KMS-11 (cell line): ENCODE data around the gene RAD52.

ENCODE experiments used
- H2AFZ ChIP-seq: fragments of 200-600 bp; sonication (generic); 2 replicates; pipeline ENCODE4 v1.6.1; 2016; ENCODE audit warnings: antibody characterized with exemption, mixed run types, low read depth
- H3K27ac ChIP-seq: fragments of 200-600 bp; sonication (generic); 2 replicates; pipeline ENCODE4 v1.6.1; 2016; ENCODE audit warnings: mild to moderate bottlenecking, mixed run types
- H3K27me3 ChIP-seq: fragments of 200-600 bp; sonication (generic); 2 replicates; pipeline ENCODE4 v1.6.1; 2017; ENCODE audit warnings: mild to moderate bottlenecking, low read depth, mixed run types, moderate library complexity; ENCODE audit not compliant: insufficient read depth
- H3K36me3 ChIP-seq: fragments of 200-600 bp; sonication (generic); 2 replicates; pipeline ENCODE4 v1.6.1; 2017; ENCODE audit warnings: mild to moderate bottlenecking, mixed run types; ENCODE audit not compliant: insufficient read depth
- H3K4me1 ChIP-seq: fragments of 200-600 bp; sonication (generic); 2 replicates; pipeline ENCODE4 v1.6.1; 2016; ENCODE audit warnings: mild to moderate bottlenecking, low read depth, mixed run types; ENCODE audit not compliant: poor library complexity, severe bottlenecking
- H3K4me2 ChIP-seq: fragments of 200-600 bp; sonication (generic); 2 replicates; pipeline ENCODE4 v1.7.0; 2016; ENCODE audit warnings: mild to moderate bottlenecking, mixed run types
- H3K4me3 ChIP-seq: fragments of 200-600 bp; sonication (generic); IDR thresholded peaks from 2 replicates; pipeline ENCODE4 v1.6.1; 2017; ENCODE audit warnings: low read depth, low read length, mixed read lengths; ENCODE audit not compliant: insufficient read depth
- H3K79me2 ChIP-seq: fragments of 200-600 bp; sonication (generic); 2 replicates; pipeline ENCODE4 v1.6.1; 2016; ENCODE audit warnings: low read depth, mixed run types; ENCODE audit not compliant: insufficient read depth
- H3K9ac ChIP-seq: fragments of 200-600 bp; sonication (generic); 2 replicates; pipeline ENCODE4 v1.6.1; 2016; ENCODE audit warnings: mild to moderate bottlenecking, mixed run types
- H4K20me1 ChIP-seq: fragments of 200-600 bp; sonication (generic); 2 replicates; pipeline ENCODE4 v1.6.1; 2016; ENCODE audit warnings: mild to moderate bottlenecking, mixed run types; ENCODE audit not compliant: insufficient read depth
- TF ChIP-seq, protein P1 (sequence below): fragments of 200-600 bp; sonication (generic); conservative IDR thresholded peaks from 2 replicates; pipeline ENCODE4 v1.6.1; 2017; ENCODE audit warnings: low read depth, mild to moderate bottlenecking, antibody characterized with exemption, low read length, moderate library complexity, mixed read lengths

RAD52 gene

DNA sequence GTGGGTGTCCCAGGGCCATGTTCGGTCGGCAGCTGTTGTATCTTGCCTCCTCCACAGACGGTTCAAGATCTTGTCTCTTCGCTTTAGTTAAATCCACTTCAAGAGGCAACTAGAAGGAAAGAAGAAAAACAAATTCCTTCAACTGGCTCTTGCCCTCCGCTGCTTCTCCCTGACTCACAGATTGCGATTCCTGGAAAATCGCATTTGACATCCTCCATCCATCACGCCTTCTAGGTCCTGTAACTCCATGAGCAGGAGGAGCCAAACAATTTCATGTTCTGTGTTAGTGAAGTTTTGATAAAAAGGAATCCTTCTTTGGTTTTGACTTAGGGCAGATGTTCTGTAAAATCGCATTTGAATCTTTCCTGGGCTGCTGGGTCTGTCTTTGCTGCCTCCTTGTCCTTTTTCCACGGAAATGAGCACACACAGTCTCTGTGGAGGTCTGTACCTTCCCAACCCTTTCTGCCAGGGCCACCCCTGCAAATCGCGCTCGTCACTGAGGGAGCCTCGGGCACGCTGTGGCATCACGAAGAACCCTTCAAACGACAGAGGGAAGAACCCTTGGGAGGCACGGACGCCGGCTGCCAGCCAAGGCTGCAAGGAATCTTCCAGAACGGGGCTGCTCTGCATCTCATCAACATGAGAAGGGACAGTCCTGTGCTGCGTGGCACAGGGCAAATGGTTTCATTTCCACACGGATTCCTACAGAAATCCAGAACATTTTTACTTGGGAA is 32.6 kb downstream of the RAD52 start:
- H3K4me1 ChIP-seq, result peaks cover 7% of the 10 kb centered on the region

DNA sequence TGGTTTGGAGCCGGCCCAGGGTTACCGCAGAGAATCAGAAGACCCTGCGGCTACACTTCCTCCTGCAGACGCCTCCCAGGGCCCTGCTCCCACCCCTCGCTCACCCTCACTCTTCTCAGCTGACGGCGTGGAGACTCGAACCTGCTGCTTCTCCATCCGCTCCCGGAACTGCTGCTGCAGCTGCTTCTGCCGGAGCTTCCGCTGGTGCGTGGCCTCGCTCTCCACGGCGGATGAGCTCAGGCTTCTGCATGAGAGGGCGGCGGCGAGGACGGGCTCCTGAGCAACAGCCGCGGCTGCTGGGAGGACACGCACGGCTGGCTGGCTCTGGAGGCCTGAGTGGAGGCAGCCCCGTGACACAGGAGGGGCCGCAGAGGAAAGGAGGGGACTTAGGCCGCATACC is 33.3 kb downstream of the RAD52 start:
- no peak overlapping the region for H3K27ac ChIP-seq
- H3K27me3 ChIP-seq, result no peaks in the 10 kb centered on the region
- H3K9ac ChIP-seq, result no peak overlapping the region
- H4K20me1 ChIP-seq, result no peaks in the 10 kb centered on the region
- H3K4me1 ChIP-seq, result peaks cover 7% of the 10 kb centered on the region
- H3K36me3 ChIP-seq, result peaks cover 11% of the 10 kb centered on the region
- TF ChIP-seq, protein P1, sequence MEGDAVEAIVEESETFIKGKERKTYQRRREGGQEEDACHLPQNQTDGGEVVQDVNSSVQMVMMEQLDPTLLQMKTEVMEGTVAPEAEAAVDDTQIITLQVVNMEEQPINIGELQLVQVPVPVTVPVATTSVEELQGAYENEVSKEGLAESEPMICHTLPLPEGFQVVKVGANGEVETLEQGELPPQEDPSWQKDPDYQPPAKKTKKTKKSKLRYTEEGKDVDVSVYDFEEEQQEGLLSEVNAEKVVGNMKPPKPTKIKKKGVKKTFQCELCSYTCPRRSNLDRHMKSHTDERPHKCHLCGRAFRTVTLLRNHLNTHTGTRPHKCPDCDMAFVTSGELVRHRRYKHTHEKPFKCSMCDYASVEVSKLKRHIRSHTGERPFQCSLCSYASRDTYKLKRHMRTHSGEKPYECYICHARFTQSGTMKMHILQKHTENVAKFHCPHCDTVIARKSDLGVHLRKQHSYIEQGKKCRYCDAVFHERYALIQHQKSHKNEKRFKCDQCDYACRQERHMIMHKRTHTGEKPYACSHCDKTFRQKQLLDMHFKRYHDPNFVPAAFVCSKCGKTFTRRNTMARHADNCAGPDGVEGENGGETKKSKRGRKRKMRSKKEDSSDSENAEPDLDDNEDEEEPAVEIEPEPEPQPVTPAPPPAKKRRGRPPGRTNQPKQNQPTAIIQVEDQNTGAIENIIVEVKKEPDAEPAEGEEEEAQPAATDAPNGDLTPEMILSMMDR, result no peak
- H3K79me2 ChIP-seq, result no peaks in the 10 kb centered on the region
- H3K4me2 ChIP-seq, result no peak overlapping the region
- H3K4me3 ChIP-seq, result no peak overlapping the region
- no peak overlapping the region for H2AFZ ChIP-seq

More for the DNA sequence above, 32.6 kb downstream of the RAD52 start:
- Histone ChIP-seq H3K4me3 (no peak overlapping the region), H2AFZ (no peak overlapping the region), H3K27ac (no peak overlapping the region), H3K4me2 (no peak overlapping the region), H3K9ac (no peak overlapping the region), H3K36me3 (peaks cover 5% of the 10 kb centered on the region; the same call in 1 of the 2 replicates), H4K20me1 (no peaks in the 10 kb centered on the region), H3K27me3 (no peaks in the 10 kb centered on the region), H3K79me2 (no peaks in the 10 kb centered on the region)
- TF ChIP-seq, protein P1, result no peak

DNA sequence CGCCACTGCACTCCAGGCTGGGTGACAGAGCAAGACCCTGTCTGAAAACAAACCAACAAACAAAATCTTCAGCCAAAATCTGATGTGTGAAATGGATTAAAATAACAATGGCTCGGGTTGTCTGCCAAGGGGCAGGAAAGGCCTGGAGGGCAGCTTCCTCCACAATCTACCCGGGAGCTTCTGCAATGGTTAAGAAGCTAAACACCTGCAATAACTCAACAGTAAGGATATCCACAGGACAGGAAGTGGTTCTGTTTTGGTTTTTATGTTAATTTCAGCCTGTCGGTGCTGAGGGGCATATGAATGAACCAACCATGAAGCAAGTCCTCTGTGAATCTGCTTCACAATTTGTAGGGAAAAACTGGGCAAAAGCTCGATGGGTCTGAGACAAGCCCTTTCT is 34.4 kb downstream of the RAD52 start:
- H3K27ac ChIP-seq, result no peak overlapping the region
- H3K36me3 ChIP-seq, result peaks cover 12% of the 10 kb centered on the region
- no peak overlapping the region for H3K9ac ChIP-seq
- no peaks in the 10 kb centered on the region for H3K27me3 ChIP-seq
- TF ChIP-seq, protein P1, result no peak
- H4K20me1 ChIP-seq, result no peaks in the 10 kb centered on the region
- no peaks in the 10 kb centered on the region for H3K79me2 ChIP-seq
- H2AFZ ChIP-seq, result no peak overlapping the region
- no peak overlapping the region for H3K4me2 ChIP-seq
- no peak overlapping the region for H3K4me3 ChIP-seq
- peaks cover 7% of the 10 kb centered on the region for H3K4me1 ChIP-seq

DNA sequence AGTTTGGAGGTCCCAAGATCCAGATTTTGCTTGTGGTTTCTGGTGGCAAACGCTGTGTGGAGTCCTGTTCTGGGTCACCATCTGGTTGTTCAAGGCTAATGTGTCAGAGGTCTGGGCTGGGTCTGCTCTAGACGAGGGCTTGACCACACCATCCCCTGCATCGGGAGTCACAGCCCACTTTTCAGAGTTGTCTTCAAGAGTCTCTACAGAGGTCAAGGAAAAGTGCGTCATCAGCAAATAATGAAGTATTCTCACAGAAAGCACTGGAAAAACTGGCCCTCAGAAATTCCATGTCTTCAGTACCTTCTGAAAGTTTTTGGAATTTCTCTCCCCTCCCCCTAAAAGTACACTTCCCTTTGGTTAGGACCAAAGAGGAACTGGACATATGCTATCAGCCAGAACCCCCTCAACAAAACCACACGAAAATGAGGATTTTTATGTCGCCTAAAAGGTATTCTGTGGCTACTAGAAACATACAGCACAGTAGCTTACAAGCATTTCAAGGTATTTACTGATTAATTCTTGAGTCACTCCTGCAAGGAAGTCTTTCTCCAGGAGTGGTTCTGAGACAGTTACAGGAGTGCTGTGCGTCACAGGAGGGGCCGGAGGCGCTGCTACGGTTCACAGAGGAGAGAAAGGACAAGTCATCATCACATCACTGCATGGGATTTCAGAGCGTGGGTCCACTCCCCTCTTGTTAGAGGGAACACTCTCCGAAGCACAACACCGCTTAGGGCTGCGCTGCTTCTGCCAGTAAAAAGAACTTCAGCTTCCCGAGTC is 35.4 kb downstream of the RAD52 start:
- no peak overlapping the region for H2AFZ ChIP-seq
- no peak overlapping the region for H3K4me3 ChIP-seq
- peaks cover 7% of the 10 kb centered on the region for H3K4me1 ChIP-seq
- H4K20me1 ChIP-seq, result no peaks in the 10 kb centered on the region
- peaks cover 12% of the 10 kb centered on the region for H3K36me3 ChIP-seq
- no peak overlapping the region for H3K4me2 ChIP-seq
- H3K9ac ChIP-seq, result no peak overlapping the region
- no peak overlapping the region for H3K27ac ChIP-seq
- TF ChIP-seq, protein P1, result no peak
- H3K27me3 ChIP-seq, result no peaks in the 10 kb centered on the region
- no peaks in the 10 kb centered on the region for H3K79me2 ChIP-seq
